ENCODE data around the gene LBX2. TPM values are rescaled to one million over a fixed set of nuclear protein-coding genes. Genes with fewer than 3 reads are reported as not detected.

Gene LBX2
- total and polyA plus RNA-seq, 9 of the 15 experiments (the other 6 are each of a cell fraction or from before 2014, with no cell fraction given), result 0.39 to 6.2 (median 1.8) TPM; not detected in 1

GRCh38 chr2:74507926-74508520, 8.6 kb upstream of the LBX2 start (continued):
- TF ChIP-seq, protein P1, sequence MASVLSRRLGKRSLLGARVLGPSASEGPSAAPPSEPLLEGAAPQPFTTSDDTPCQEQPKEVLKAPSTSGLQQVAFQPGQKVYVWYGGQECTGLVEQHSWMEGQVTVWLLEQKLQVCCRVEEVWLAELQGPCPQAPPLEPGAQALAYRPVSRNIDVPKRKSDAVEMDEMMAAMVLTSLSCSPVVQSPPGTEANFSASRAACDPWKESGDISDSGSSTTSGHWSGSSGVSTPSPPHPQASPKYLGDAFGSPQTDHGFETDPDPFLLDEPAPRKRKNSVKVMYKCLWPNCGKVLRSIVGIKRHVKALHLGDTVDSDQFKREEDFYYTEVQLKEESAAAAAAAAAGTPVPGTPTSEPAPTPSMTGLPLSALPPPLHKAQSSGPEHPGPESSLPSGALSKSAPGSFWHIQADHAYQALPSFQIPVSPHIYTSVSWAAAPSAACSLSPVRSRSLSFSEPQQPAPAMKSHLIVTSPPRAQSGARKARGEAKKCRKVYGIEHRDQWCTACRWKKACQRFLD (CRISPR knock-in tag; IDR thresholded peaks at IDR 0.05), result peak; percentile 78; the same call in 1 of the 2 replicates
- TF ChIP-seq ZNF740 (CRISPR knock-in tag; IDR thresholded peaks at IDR 0.05) (peak; percentile 58; the same call in 1 of the 2 replicates), ZNF740 (tag; IDR thresholded peaks at IDR 0.05) (peak in 1 of 2 experiments; percentile 94; a peak in 2 of 4 replicates), ZNF584 (CRISPR knock-in tag; IDR thresholded peaks at IDR 0.05; ENCODE audit: low read depth) (0 out of 2 replicates have a peak, but pooled peaks have one; percentile 58), ARID1B (IDR thresholded peaks at IDR 0.05) (peak; percentile 38; the same call in 1 of the 2 replicates), UBTF (IDR thresholded peaks at IDR 0.05; ENCODE audit: borderline replicate concordance in 1 of 2, low read depth in 2 of 2, low read length in 2 of 2) (0 out of 4 replicates have a peak, but pooled peaks have one; percentile 25 to 45), TBL1XR1 (IDR thresholded peaks at IDR 0.05; ENCODE audit: low read length in 2 of 2) (peak in 1 of 2 experiments; percentile 0; a peak in 1 of 4 replicates)
- TF ChIP-seq, protein P2, sequence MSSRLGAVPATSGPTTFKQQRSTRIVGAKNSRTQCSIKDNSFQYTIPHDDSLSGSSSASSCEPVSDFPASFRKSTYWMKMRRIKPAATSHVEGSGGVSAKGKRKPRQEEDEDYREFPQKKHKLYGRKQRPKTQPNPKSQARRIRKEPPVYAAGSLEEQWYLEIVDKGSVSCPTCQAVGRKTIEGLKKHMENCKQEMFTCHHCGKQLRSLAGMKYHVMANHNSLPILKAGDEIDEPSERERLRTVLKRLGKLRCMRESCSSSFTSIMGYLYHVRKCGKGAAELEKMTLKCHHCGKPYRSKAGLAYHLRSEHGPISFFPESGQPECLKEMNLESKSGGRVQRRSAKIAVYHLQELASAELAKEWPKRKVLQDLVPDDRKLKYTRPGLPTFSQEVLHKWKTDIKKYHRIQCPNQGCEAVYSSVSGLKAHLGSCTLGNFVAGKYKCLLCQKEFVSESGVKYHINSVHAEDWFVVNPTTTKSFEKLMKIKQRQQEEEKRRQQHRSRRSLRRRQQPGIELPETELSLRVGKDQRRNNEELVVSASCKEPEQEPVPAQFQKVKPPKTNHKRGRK (tag; IDR thresholded peaks at IDR 0.05), result no peak
- TF ChIP-seq, protein P3, sequence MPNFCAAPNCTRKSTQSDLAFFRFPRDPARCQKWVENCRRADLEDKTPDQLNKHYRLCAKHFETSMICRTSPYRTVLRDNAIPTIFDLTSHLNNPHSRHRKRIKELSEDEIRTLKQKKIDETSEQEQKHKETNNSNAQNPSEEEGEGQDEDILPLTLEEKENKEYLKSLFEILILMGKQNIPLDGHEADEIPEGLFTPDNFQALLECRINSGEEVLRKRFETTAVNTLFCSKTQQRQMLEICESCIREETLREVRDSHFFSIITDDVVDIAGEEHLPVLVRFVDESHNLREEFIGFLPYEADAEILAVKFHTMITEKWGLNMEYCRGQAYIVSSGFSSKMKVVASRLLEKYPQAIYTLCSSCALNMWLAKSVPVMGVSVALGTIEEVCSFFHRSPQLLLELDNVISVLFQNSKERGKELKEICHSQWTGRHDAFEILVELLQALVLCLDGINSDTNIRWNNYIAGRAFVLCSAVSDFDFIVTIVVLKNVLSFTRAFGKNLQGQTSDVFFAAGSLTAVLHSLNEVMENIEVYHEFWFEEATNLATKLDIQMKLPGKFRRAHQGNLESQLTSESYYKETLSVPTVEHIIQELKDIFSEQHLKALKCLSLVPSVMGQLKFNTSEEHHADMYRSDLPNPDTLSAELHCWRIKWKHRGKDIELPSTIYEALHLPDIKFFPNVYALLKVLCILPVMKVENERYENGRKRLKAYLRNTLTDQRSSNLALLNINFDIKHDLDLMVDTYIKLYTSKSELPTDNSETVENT (CRISPR knock-in tag; IDR thresholded peaks at IDR 0.05), result no peak
- TF ChIP-seq, protein P4, sequence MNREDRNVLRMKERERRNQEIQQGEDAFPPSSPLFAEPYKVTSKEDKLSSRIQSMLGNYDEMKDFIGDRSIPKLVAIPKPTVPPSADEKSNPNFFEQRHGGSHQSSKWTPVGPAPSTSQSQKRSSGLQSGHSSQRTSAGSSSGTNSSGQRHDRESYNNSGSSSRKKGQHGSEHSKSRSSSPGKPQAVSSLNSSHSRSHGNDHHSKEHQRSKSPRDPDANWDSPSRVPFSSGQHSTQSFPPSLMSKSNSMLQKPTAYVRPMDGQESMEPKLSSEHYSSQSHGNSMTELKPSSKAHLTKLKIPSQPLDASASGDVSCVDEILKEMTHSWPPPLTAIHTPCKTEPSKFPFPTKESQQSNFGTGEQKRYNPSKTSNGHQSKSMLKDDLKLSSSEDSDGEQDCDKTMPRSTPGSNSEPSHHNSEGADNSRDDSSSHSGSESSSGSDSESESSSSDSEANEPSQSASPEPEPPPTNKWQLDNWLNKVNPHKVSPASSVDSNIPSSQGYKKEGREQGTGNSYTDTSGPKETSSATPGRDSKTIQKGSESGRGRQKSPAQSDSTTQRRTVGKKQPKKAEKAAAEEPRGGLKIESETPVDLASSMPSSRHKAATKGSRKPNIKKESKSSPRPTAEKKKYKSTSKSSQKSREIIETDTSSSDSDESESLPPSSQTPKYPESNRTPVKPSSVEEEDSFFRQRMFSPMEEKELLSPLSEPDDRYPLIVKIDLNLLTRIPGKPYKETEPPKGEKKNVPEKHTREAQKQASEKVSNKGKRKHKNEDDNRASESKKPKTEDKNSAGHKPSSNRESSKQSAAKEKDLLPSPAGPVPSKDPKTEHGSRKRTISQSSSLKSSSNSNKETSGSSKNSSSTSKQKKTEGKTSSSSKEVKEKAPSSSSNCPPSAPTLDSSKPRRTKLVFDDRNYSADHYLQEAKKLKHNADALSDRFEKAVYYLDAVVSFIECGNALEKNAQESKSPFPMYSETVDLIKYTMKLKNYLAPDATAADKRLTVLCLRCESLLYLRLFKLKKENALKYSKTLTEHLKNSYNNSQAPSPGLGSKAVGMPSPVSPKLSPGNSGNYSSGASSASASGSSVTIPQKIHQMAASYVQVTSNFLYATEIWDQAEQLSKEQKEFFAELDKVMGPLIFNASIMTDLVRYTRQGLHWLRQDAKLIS (CRISPR knock-in tag; IDR thresholded peaks at IDR 0.05), result no peak

Measured in K562 (cell line).